ENCODE data around the gene RARA.

DNA sequence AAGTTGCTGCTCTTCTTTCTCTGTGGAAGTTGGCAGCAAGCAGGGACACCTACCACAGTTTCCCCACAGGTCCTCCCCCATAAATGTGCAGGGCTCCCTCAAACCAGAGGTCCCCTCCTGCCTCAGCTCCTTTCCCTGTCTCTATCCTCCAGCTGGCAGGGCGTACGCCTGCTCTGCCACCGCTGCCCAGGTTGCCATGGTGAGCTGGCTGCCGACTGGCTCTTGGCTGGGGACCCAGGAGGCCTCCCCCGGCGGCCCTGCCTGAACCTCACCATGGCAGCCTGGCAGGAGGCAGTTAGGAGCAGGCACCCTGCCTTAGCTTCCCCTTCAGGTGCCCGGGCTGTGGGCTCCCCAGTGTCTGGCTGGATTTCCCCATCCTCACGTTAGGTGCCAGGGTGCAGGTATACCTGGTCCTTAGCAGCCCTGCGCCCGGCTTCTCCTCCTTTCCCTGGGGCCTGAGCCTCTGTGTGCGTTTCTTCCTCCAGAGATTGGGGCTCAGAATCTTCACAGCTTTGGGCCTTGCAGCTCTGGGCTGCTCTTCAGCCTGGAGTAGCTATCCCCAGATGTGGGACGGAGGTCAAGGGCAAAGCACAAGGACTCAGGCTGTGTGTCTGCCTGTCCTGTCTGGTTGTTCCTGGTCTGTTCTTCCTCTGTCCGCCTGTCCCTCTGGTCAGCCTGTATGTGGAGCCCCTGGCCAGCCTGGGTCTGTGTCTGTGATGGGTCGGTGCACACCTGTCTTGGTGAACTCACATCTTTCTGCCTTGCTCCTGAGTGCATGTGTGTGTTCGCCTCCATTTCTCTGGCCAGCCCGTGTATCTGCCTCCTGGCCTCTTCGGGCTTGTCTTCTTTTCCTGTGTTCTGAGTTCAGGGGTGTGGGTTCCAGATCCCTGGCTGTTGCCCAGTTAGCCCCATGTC is 39.8 kb downstream of the RARA start:
- TF ChIP-seq, protein P1, sequence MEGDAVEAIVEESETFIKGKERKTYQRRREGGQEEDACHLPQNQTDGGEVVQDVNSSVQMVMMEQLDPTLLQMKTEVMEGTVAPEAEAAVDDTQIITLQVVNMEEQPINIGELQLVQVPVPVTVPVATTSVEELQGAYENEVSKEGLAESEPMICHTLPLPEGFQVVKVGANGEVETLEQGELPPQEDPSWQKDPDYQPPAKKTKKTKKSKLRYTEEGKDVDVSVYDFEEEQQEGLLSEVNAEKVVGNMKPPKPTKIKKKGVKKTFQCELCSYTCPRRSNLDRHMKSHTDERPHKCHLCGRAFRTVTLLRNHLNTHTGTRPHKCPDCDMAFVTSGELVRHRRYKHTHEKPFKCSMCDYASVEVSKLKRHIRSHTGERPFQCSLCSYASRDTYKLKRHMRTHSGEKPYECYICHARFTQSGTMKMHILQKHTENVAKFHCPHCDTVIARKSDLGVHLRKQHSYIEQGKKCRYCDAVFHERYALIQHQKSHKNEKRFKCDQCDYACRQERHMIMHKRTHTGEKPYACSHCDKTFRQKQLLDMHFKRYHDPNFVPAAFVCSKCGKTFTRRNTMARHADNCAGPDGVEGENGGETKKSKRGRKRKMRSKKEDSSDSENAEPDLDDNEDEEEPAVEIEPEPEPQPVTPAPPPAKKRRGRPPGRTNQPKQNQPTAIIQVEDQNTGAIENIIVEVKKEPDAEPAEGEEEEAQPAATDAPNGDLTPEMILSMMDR (IDR thresholded peaks at IDR 0.05): no peak
- TF ChIP-seq POLR2A (IDR thresholded peaks at IDR 0.05): no peak
